Kidney epithelial cell (primary cell): Measurements from ENCODE around the gene VDR. TPM values are rescaled to one million over a fixed set of nuclear protein-coding genes. Genes with fewer than 3 reads are reported as not detected.
"Not testable (repeated sequence)": the region's sequence is repeated elsewhere in the genome, so short reads cannot be mapped to it uniquely, and the experiment has no call there.

Experiments used
- DNase-seq: peaks from one replicate; pipeline ENCODE4 v3.0.0-alpha.2; 2010; ENCODE audit warnings: low read depth
- H3K27me3 ChIP-seq: 2 replicates; pipeline ENCODE4 v1.6.0; 2011; ENCODE audit warnings: low read length; ENCODE audit not compliant: control insufficient read depth, insufficient read depth
- H3K36me3 ChIP-seq: 2 replicates; pipeline ENCODE4 v1.5.1; 2011; ENCODE audit warnings: low read length; ENCODE audit not compliant: control insufficient read depth, insufficient read depth
- H3K4me3 ChIP-seq: 2 replicates; pipeline ENCODE4 v1.5.1; 2011; ENCODE audit warnings: low read depth, mild to moderate bottlenecking, control low read depth, low read length
- CTCF ChIP-seq: IDR thresholded peaks from 2 replicates; pipeline ENCODE4 v1.5.1; 2011; ENCODE audit warnings: mild to moderate bottlenecking, moderate library complexity, low read length, control low read depth, inconsistent platforms; ENCODE audit not compliant: insufficient read depth, poor library complexity, severe bottlenecking
- total RNA-seq: library from RNA; depleted of rRNA; stranded (reverse); fragments of >200 nt; gene quantifications from 2 replicates; pipeline ENCODE4 v1.2.3, GENCODE V29; 2015

Gene VDR
- total RNA-seq, 1 donor from 2014 or later = 21.9 TPM

- Histone ChIP-seq H3K27me3 (no peaks in the 10 kb centered on the region), H3K4me3 (no peak overlapping the region), H3K36me3 (no peaks in the 10 kb centered on the region)
- TF ChIP-seq CTCF = peak; percentile 28
- DNase-seq = no peak
Observed at GRCh38 chr12:47817272-47818006, 87.4 kb downstream of the VDR start.

- Histone ChIP-seq H3K27me3 (no peaks in the 10 kb centered on the region), H3K36me3 (no peaks in the 10 kb centered on the region), H3K4me3 (peak overlapping the region; percentile 10)
- TF ChIP-seq CTCF = no peak
- no peak for DNase-seq
Observed at GRCh38 chr12:47816403-47817271, 88.2 kb downstream of the VDR start.

GRCh38 chr12:47815447-47815846 is 89.3 kb downstream of the VDR start:
- H3K36me3 ChIP-seq, H3K4me3 ChIP-seq, DNase-seq, H3K27me3 ChIP-seq: not testable (repeated sequence)

DNA sequence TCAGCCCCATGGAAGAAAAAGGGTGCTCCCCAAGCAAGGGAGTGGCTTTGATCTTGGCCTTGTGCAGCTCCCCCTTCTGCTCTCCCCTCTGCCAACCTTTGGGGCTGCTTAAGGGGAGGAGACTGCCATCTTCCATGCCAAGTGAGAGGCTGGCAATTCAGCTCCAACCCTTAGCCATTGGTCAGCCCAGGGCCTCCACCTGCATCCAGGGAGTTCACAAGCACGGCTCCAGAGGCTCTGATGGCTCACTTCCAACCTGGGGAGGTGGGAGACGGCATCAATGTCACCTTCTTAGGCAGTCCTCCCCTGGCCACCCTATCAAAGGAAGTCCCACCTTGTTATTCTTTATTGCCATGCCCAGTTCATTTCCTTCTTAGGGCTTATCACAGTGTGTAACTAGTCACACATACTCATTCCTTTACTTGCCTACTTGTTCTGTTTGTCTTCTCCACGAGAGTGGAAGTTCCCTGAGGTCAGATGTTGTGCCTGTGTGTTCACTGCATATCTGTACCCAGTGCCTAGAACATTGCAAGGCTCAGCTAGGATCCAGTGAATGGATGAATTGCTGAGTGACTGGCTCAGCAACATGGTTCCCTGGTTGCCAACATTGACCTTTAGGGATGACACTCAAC is 90.1 kb downstream of the VDR start:
- Histone ChIP-seq H3K4me3 (no peak overlapping the region), H3K27me3 (no peaks in the 10 kb centered on the region), H3K36me3 (no peaks in the 10 kb centered on the region)
- no peak for DNase-seq
- no peak for TF ChIP-seq CTCF

DNA sequence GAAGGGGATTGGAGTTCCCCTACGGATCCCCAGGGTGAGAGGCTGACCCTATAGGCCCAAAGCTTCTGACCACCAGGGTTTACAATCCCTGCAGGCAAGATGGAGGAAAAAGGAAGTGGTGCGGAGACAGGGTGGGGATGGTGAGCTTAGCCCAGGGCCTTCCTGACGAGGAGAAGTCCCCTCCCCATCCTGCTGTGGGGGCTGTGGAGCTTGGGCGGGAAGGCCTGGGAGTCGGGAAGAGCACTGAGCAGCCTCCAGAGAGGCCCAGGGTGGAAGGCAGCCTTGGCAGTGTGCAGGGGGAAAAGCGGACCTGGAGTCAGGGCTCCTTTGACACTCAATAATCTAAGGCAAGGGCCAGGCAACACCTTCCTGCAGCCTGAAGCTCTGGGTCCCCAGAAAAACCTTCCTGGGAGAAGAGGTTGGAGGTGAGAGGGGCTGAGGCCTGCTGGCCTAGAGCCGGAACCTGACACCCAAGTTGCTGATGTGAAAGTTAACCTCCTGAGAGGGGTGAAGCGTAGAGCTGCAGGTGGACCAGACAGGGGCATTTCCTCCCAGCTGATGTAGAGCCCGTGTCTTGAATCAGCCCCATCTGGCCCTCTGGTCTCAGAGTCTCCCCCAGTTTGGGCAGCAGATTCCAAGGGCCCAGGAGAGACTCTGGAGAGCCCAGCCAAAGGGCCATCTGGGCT is 91.1 kb downstream of the VDR start:
- DNase-seq = no peak
- Histone ChIP-seq H3K36me3 (no peaks in the 10 kb centered on the region), H3K4me3 (no peak overlapping the region), H3K27me3 (no peaks in the 10 kb centered on the region)
- TF ChIP-seq CTCF = no peak
